CD4-positive, CD25-positive, alpha-beta regulatory T cell (primary cell): ENCODE measurements around the gene ASAP3. TPM values are rescaled to one million over a fixed set of nuclear protein-coding genes. Genes with fewer than 3 reads are reported as not detected.

Experiments
- ATAC-seq, 2 donors: fragments of 150-1000 bp; cut with Tn5 transposase; one replicate each; pipeline ENCODE4 v1.10.0; 2021; ENCODE audit warnings: low read depth in 2 of 2, moderate number of reproducible peaks in 2 of 2, moderate library complexity in 1 of 2
- DNase-seq, 3 donors: peaks; one replicate each; pipeline versions ENCODE4 v3.0.0 to v3.0.0-alpha.2; 2012 to 2022; ENCODE audit warnings: mixed read lengths in 1 of 3
- H3K27ac ChIP-seq: one replicate; pipeline ENCODE4 v1.7.0; 2013; ENCODE audit warnings: mild to moderate bottlenecking, low read length; ENCODE audit not compliant: insufficient read depth, poor library complexity, severe bottlenecking
- H3K27me3 ChIP-seq: one replicate; pipeline ENCODE4 v1.7.0; 2013; ENCODE audit warnings: low read length; ENCODE audit not compliant: control insufficient read depth, insufficient read depth
- H3K36me3 ChIP-seq: one replicate; pipeline ENCODE4 v1.7.0; 2013; ENCODE audit warnings: mild to moderate bottlenecking, low read length, moderate library complexity; ENCODE audit not compliant: control insufficient read depth, insufficient read depth
- H3K4me1 ChIP-seq: 2 replicates; pipeline ENCODE4 v1.7.0; 2013; ENCODE audit warnings: mild to moderate bottlenecking, low read length; ENCODE audit not compliant: insufficient read depth, control insufficient read depth, poor library complexity, severe bottlenecking
- H3K4me3 ChIP-seq: one replicate; pipeline ENCODE4 v1.7.0; 2013; ENCODE audit warnings: low read depth, mild to moderate bottlenecking, low read length, moderate library complexity
- H3K9me3 ChIP-seq, 2 experiments: 1 replicate in 1 of 2; 2 replicates in 1 of 2; pipeline ENCODE4 v1.7.0; 2013; ENCODE audit warnings: low read length in 2 of 2, mild to moderate bottlenecking in 1 of 2, moderate library complexity in 1 of 2; ENCODE audit not compliant: control insufficient read depth in 2 of 2
- H3K27ac Mint-ChIP-seq, 3 donors: one replicate each; pipeline ENCODE4 v1.8.0; 2020 to 2022; ENCODE audit warnings: mild to moderate bottlenecking in 3 of 3, mixed read lengths in 3 of 3, moderate library complexity in 2 of 3
- H3K27me3 Mint-ChIP-seq: one replicate; pipeline ENCODE4 v1.8.0; 2022; ENCODE audit warnings: mild to moderate bottlenecking, mixed read lengths
- H3K36me3 Mint-ChIP-seq: one replicate; pipeline ENCODE4 v1.8.0; 2020; ENCODE audit warnings: mixed read lengths
- H3K4me1 Mint-ChIP-seq, 4 donors: one replicate each; pipeline ENCODE4 v1.8.0; 2020 to 2022; ENCODE audit warnings: mixed read lengths in 4 of 4, mild to moderate bottlenecking in 1 of 4
- H3K4me3 Mint-ChIP-seq, 4 donors: one replicate each; pipeline ENCODE4 v1.8.0; 2020 to 2022; ENCODE audit warnings: mild to moderate bottlenecking in 4 of 4, mixed read lengths in 4 of 4, moderate library complexity in 3 of 4
- H3K9me3 Mint-ChIP-seq, 7 donors: one replicate each; pipeline ENCODE4 v1.8.0; 2020 to 2022; ENCODE audit warnings: mixed read lengths in 7 of 7, mild to moderate bottlenecking in 3 of 7, moderate library complexity in 2 of 7
- polyA plus RNA-seq, 4 donors: library from polyadenylated mRNA; unstranded; fragments of 300-500 nt; fragmentation: Illumina TruSeq; gene quantifications; one replicate each; pipeline ENCODE4 v1.2.3, GENCODE V29; 2021
- total RNA-seq: library from RNA; stranded (reverse); gene quantifications from one replicate; pipeline ENCODE4 v1.2.3, GENCODE V29; 2022

Gene ASAP3
- total and polyA plus RNA-seq, 5 donors from 2014 or later, result 0.23 to 2.3 (median 0.49) TPM; not detected in 1

DNA sequence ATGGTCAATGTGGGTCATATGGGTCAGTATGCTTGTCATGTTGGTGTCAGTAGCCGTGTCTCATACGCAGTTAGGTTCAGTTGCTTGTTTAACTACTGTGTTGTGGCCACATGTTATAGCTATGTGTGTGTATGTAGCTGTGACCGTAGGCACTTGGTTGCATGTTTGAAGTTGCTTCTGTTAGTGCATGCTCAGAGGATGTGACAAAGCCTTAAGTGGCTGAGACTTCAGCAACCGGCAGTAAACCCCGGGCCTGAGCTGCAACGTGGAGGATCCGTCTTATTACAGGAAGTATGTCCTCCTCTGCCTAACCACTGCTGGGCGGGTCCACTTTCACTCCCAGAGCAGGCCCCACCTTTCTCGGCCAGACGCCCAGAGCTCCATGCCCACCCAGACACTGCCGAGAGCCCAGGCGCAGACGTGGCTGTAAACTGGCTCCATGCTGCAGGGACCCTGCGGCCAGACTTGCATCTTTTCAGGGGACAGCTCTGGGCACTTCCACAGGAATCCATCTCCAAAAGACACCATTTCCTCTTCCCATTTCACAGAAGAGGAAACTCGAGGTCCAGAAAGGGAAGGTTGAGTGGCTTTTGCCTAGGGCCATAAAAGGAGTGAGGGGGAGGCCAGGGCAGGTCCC is 61.6 kb downstream of the ASAP3 start:
- ATAC-seq (peak; percentile 90 to 91), DNase-seq (peak; percentile 8 to 91 (median 54))
- H3K4me1 Mint-ChIP-seq, result peaks cover 0 to 40% (median 11%) of the 10 kb centered on the region in 4 donors
- Histone ChIP-seq H3K27ac (peak overlapping the region; percentile 43), H3K36me3 (no peaks in the 10 kb centered on the region), H3K4me3 (peak overlapping the region; percentile 17), H3K27me3 (peaks cover 4% of the 10 kb centered on the region), H3K9me3 (no peaks in the 10 kb centered on the region), H3K4me1 (peaks cover 33% of the 10 kb centered on the region)
- H3K4me3 Mint-ChIP-seq, result peak overlapping the region; percentile 57 to 94 (median 83)
- H3K36me3 Mint-ChIP-seq, result no peaks in the 10 kb centered on the region
- H3K27ac Mint-ChIP-seq, result peak overlapping the region; percentile 57 to 76 (median 74)
- H3K9me3 Mint-ChIP-seq, result no peaks in the 10 kb centered on the region
- H3K27me3 Mint-ChIP-seq, result peaks cover 31% of the 10 kb centered on the region

DNA sequence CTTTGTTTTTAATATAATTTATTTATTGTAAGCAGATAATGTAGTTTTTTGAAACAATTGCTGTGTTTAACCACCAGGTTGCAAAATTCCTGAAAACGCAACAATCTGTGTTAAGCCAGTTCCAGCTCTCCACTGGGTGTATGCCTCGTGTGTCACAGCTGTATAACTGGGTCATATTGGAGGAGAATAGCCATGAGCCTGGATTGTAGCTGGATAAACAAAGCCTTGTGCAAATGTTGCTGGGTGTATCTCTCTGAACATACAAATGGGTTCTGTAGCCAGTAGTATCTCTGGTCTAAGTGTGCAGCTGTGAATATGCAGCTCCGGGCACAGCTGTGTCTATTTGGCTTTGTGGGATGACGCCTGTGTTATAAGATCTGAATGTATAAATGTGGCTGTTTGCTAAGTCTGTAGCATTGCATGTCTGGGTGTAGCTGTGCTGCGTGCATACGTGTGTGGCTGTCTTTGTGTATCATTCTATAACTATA is 62.2 kb downstream of the ASAP3 start:
- H3K4me1 ChIP-seq, result peaks cover 33% of the 10 kb centered on the region
- ATAC-seq (no peak), DNase-seq (no peak)
- H3K9me3 ChIP-seq, result no peaks in the 10 kb centered on the region
- Mint-ChIP-seq H3K4me3 (peak overlapping the region; percentile 57 to 94 (median 83)), H3K36me3 (no peaks in the 10 kb centered on the region), H3K27me3 (peaks cover 30% of the 10 kb centered on the region), H3K9me3 (no peaks in the 10 kb centered on the region), H3K4me1 (peaks cover 0 to 40% (median 11%) of the 10 kb centered on the region in 4 donors), H3K27ac (peak overlapping the region; percentile 57 to 76 (median 74))
- H3K4me3 ChIP-seq, result no peak overlapping the region
- no peaks in the 10 kb centered on the region for H3K36me3 ChIP-seq
- no peak overlapping the region for H3K27ac ChIP-seq
- H3K27me3 ChIP-seq, result peaks cover 4% of the 10 kb centered on the region

DNA sequence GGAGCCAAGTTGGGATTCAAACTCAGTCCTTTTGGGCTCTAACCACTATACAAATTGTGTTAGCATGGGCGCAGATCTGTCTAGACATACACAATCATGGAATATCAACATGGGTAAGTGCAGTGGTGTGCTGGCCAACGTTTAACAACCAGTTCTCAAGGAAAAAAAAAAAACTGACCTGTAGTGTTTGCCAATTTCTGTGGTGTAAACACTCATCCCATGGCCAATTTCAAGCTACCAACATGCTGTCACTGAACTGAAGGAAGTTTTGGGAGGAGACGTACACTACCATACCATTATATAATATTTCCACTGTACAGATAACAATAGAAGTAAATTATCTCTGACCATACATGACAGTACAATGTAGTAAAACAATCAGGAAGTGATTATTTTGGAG is 62.6 kb downstream of the ASAP3 start:
- Mint-ChIP-seq H3K27me3 (peaks cover 30% of the 10 kb centered on the region), H3K4me1 (peaks cover 0 to 40% (median 11%) of the 10 kb centered on the region in 4 donors), H3K27ac (peak overlapping the region in 1 of 3 donors; percentile 13), H3K9me3 (no peaks in the 10 kb centered on the region), H3K4me3 (no peak overlapping the region), H3K36me3 (no peaks in the 10 kb centered on the region)
- Histone ChIP-seq H3K4me3 (no peak overlapping the region), H3K27ac (no peak overlapping the region), H3K9me3 (no peaks in the 10 kb centered on the region), H3K27me3 (peaks cover 3% of the 10 kb centered on the region), H3K36me3 (no peaks in the 10 kb centered on the region), H3K4me1 (peaks cover 33% of the 10 kb centered on the region)
- DNase-seq (no peak), ATAC-seq (no peak)

DNA sequence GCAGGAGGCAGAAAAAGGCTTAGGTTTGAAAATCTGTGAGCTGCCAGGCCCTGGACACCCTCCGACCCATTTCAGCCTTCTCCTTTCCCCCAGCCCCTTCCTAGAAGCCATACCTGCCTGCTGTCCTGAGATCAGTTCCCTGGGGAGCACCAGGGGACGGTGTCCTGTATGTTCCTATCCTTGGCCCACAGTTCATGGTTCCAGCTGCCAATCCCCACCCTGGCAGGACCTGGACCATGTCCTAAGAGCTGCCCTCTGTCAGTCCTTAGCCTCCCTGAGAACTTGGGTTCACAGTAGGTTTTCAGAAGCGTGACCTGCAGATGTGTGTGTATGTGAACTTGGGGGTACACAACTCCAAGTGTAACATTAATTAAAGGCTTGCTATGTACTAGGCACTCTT is 63.2 kb downstream of the ASAP3 start:
- H3K4me3 ChIP-seq, result no peak overlapping the region
- no peak for DNase-seq
- Mint-ChIP-seq H3K27ac (peak overlapping the region; percentile 13 to 60 (median 52)), H3K4me1 (peaks cover 0 to 35% (median 11%) of the 10 kb centered on the region in 4 donors), H3K36me3 (no peaks in the 10 kb centered on the region), H3K9me3 (no peaks in the 10 kb centered on the region), H3K27me3 (peaks cover 27% of the 10 kb centered on the region), H3K4me3 (no peak overlapping the region)
- no peaks in the 10 kb centered on the region for H3K36me3 ChIP-seq
- H3K4me1 ChIP-seq, result peaks cover 33% of the 10 kb centered on the region
- H3K27ac ChIP-seq, result no peak overlapping the region
- ATAC-seq, result no peak
- H3K27me3 ChIP-seq, result peaks cover 2% of the 10 kb centered on the region
- H3K9me3 ChIP-seq, result no peaks in the 10 kb centered on the region

DNA sequence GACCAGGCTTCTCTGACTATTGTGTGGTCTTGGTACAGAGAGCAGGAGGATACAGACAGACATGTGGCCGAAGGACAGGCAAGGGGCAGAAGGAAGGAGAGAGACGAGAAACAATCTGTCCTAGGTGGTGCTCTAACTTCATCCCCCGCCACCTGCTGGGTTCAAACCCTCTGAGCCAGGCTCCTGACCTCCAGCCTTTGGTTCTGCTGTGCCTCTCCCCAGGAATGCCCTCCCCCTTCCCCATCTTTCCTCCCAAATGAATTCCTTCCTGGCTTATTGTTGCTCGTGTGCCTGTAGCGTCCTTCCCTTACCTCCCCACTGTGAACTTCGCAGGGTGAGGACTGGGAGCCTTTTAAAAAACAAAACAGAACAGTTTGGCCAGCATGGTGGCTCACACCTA is 64.8 kb downstream of the ASAP3 start:
- Mint-ChIP-seq H3K9me3 (no peaks in the 10 kb centered on the region), H3K4me3 (no peak overlapping the region), H3K27me3 (peaks cover 20% of the 10 kb centered on the region), H3K36me3 (no peaks in the 10 kb centered on the region), H3K4me1 (peaks cover 0 to 30% (median 11%) of the 10 kb centered on the region in 4 donors), H3K27ac (no peak overlapping the region)
- no peak for DNase-seq
- Histone ChIP-seq H3K9me3 (no peaks in the 10 kb centered on the region), H3K36me3 (no peaks in the 10 kb centered on the region), H3K4me1 (peaks cover 23% of the 10 kb centered on the region), H3K4me3 (no peak overlapping the region), H3K27me3 (peaks cover 2% of the 10 kb centered on the region), H3K27ac (no peak overlapping the region)
- no peak for ATAC-seq

DNA sequence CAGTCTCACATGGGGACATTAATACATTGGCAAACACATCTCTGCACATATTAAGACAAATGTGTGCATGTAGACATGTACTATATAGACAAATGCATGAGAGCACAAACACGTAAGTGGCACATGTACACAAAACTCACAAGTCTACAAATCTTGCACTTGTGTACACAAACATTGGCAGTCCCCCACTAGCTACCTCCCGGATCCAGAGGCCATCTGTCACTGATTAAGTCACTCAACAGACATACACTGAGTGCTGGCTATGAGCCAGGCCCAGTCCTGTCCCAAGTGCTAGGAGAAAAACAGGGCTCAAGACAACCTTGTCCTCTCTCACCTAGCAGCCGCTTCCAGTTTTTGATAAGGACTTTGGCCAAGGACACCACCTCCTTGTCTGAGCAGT is 66.4 kb downstream of the ASAP3 start:
- Histone ChIP-seq H3K4me3 (no peak overlapping the region), H3K4me1 (peaks cover 8% of the 10 kb centered on the region), H3K27ac (no peak overlapping the region), H3K36me3 (no peaks in the 10 kb centered on the region), H3K27me3 (no peaks in the 10 kb centered on the region), H3K9me3 (no peaks in the 10 kb centered on the region)
- Mint-ChIP-seq H3K4me1 (peaks cover 0 to 19% (median 10%) of the 10 kb centered on the region in 4 donors), H3K27me3 (peaks cover 13% of the 10 kb centered on the region), H3K27ac (no peak overlapping the region), H3K36me3 (no peaks in the 10 kb centered on the region), H3K9me3 (no peaks in the 10 kb centered on the region), H3K4me3 (no peak overlapping the region)
- DNase-seq (no peak), ATAC-seq (no peak)

DNA sequence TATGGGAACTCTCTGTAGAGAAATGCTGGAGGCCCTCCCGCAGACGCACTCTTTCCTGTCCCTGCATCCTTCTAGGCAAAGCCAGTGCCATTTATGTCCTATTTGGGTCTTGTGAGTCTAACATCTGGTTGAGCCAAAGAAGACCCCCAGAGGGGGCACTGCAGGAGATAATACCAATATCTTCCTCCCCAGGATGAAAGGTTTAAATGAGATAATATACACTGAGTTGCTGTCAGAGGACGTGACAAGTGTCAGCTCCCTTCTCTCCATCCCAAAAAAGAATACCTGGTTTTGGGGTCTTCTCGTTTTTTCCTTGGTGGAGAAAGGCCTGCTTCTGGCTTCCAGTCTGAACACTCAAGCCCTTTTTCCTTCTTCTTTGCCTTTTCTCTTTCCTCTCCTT is 67.0 kb downstream of the ASAP3 start:
- ATAC-seq, result no peak
- Histone ChIP-seq H3K27me3 (no peaks in the 10 kb centered on the region), H3K27ac (no peak overlapping the region), H3K4me3 (no peak overlapping the region), H3K36me3 (no peaks in the 10 kb centered on the region), H3K9me3 (no peaks in the 10 kb centered on the region), H3K4me1 (peaks cover 2% of the 10 kb centered on the region)
- Mint-ChIP-seq H3K36me3 (no peaks in the 10 kb centered on the region), H3K27me3 (peaks cover 7% of the 10 kb centered on the region), H3K9me3 (no peaks in the 10 kb centered on the region), H3K27ac (no peak overlapping the region), H3K4me1 (peaks cover 0 to 13% (median 5%) of the 10 kb centered on the region in 4 donors), H3K4me3 (no peak overlapping the region)
- DNase-seq, result no peak

DNA sequence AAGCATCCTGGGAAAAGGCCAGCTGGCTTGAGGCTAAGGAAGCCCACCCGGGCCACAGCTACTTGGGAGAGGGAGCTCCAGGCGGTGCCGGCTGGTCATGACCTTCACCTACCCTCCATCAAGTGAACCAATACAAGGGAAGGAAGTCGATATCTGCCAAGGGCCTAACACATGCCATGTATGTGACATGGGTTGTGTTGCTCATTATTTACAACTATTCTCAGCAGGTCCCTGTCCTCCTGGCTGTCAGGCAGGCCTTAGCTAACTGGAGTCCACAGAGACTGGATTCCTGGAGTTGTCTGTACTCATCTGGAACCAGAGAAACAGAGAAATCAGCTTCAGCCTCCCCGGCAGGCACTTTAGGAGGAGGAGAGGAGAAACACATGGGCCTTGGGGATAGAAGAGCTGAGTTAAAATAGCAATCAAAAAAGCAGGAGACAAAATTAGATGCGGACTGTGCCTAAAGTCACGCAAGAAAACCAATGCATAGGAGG is 75.1 kb downstream of the ASAP3 start:
- no peak for DNase-seq
- H3K4me1 Mint-ChIP-seq, result peaks cover 0 to 7% (median 4%) of the 10 kb centered on the region in 4 donors
- no peaks in the 10 kb centered on the region for H3K27me3 Mint-ChIP-seq
- H3K27me3 ChIP-seq, result no peaks in the 10 kb centered on the region
- H3K36me3 ChIP-seq, result no peaks in the 10 kb centered on the region
- no peak for ATAC-seq
- no peak overlapping the region for H3K27ac Mint-ChIP-seq
- H3K27ac ChIP-seq, result no peak overlapping the region
- H3K4me3 Mint-ChIP-seq, result no peak overlapping the region
- H3K4me3 ChIP-seq, result no peak overlapping the region
- no peaks in the 10 kb centered on the region for H3K9me3 Mint-ChIP-seq
- peaks cover 3% of the 10 kb centered on the region for H3K36me3 Mint-ChIP-seq
- H3K9me3 ChIP-seq, result no peaks in the 10 kb centered on the region
- no peaks in the 10 kb centered on the region for H3K4me1 ChIP-seq
